IPS-11a (cell line): ENCODE results near the gene MGRN1.
A peak's percentile ranks its signal among the peaks of the same experiment; 100 is the strongest.

Source experiments
- H3K4me3 ChIP-seq: one replicate; pipeline ENCODE4 v1.5.1; 2013; ENCODE audit warnings: low read depth, low read length, control low read depth

The MGRN1 gene

DNA sequence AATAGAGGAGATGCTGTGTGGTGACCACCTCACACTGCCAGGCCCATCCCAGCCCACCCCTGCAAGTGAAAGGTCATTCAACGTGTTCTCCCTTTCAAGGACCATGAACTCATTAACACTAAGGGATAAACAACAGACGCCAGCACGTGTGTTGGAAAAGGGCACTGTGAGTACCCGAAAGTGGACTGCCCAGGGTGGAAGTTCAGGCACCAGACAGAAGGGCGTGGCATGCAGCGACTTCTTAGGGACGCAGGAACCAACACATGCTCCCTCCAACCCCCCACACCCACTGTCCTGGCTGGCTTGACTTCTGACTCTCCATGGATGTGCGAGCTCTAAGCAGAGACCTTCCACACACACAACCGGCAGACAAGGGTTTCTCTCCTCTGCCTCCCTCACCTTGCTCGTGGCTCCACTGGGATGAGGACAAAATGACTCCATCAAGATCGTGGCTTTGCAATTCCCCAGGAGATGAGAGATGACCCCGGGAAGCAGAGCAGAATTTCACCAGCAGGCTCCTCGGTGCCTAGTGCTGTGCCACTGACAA lies 20.9 kb upstream of the MGRN1 start:
- no peak overlapping the region for H3K4me3 ChIP-seq

DNA sequence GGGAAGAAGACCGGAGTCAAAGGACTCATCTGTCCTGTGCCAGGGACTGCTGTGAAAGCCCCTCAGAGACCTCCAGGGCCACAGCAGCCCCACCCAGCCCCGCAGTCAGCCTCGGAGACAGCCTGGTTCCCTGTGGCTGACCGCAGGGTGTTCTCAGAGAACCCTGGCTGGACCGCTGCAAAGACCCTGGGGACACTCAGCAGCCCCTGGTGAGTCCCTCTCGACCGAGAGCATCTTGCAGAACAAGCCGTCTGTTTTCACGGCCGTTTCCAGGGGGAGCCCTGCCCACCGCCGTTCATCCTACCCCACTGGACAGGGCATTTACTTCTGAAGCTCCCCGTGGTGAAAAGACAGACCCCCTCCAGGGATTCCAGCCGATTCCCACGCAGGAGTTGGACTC lies 20.2 kb upstream of the MGRN1 start:
- no peak overlapping the region for H3K4me3 ChIP-seq

DNA sequence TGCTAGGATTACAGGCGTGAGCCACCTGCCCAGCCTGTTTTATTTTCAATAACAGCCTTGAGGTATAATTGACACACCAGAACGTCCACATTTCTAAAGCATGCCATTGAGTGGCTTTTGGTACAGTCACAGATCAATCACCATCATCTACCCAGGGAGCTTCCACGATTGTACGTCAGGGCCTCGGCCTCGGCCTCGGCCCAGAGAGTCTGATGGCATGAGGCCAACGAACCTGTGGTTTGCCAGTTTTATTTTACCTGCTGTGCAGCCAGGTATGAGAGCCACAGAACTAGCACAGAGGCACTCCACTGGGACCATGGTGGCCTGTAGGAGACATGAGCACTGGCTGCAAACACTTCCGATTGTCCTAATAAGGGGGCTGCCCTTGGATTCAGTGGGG lies 18.3 kb upstream of the MGRN1 start:
- no peak overlapping the region for H3K4me3 ChIP-seq

DNA sequence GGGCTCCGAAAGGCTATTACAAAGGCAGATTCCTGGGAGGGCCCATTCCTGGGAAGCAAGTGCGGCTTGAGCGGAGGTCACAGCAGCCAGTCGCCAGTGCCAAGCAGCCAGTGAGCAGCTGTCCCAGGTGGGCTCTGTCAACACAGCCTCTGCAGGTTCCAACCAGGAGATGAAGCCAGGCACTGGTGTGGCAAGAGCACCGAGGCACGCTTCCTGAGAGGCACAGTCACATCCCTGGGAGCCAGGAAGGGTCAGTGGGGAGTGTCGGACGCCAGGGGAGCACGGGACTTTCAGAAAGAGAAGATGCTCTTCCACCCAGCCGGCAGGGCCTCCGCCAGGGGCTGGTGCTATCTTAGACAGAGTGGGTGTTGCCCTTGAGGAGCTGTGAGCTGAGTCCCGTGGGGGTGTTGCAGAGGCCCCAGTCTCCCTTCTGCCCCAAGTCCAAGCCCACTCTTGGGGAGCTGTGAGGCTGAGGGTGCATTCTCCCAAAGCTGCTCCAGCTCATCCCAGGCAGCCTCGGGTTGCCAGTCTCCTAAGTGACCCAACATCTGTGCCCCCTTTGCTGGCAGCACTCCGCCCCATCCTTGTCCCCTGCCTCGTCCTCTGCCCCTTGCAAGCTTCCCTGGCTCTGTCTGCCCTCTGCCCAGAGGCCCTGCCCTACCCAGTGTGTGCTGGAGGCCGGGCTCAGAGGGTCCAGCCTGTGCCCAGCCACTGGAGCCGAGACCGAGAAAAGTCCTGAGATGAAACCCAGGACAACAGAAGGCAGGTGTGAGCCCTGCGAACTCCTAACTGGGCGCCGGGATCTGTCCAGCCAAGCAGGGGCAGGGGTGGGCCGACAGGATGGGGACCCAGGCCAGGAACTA lies 16.6 kb upstream of the MGRN1 start:
- H3K4me3 ChIP-seq = no peak overlapping the region

DNA sequence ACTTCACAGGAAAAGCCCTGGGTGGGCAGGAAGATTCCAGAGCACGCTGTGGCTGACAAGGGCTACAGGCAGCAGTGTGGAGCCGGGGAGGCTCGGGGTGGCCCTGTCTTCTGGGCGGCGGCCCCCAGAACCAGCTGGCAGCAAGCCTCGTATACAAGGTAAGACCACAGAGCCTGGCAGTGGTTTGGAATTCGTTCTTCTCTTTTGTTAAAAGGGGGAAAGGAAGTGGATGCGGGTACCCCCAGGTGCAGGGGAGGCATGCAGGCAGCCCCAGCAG lies 16.0 kb upstream of the MGRN1 start:
- no peak overlapping the region for H3K4me3 ChIP-seq

DNA sequence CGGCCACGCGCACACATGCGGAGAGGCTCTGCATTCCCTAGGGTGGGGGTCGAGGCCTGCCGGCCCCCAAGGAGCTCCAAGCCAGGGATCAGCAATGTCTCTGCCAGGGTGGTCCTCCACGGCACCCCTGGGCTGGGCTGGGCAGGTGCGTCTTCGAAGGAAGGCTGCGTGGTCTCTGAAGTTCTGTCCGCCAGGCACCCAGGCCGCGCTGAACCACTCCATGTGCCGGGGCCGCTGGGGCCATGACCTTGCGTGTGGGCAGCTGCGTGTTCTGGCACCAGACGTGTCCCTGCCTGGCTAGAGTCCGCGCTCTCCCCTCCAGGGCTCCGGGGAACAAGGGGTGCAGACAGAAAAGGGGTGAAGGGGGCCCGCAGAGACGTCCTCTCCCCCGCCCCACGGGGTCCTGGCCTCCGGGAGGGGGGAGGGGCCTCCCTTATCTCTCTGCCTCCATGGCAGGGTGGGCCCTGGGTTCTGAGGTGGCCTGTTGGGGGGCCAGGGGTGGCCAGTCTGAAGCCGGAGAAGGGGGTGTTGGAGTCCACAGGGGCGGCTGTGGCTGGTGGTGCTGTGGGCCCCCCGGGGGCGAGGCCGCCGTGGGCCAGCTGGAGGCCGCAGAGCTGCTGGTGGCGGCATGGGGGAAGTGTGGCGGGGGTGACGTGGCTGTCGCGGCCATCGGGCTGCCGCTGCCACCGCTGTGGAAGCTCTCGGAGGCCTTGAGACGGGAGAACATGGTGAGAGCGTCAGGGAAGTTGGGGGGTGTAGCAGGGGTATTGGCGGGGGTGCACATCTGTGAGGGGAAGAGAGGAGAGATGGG lies 15.2 kb upstream of the MGRN1 start:
- no peak overlapping the region for H3K4me3 ChIP-seq

DNA sequence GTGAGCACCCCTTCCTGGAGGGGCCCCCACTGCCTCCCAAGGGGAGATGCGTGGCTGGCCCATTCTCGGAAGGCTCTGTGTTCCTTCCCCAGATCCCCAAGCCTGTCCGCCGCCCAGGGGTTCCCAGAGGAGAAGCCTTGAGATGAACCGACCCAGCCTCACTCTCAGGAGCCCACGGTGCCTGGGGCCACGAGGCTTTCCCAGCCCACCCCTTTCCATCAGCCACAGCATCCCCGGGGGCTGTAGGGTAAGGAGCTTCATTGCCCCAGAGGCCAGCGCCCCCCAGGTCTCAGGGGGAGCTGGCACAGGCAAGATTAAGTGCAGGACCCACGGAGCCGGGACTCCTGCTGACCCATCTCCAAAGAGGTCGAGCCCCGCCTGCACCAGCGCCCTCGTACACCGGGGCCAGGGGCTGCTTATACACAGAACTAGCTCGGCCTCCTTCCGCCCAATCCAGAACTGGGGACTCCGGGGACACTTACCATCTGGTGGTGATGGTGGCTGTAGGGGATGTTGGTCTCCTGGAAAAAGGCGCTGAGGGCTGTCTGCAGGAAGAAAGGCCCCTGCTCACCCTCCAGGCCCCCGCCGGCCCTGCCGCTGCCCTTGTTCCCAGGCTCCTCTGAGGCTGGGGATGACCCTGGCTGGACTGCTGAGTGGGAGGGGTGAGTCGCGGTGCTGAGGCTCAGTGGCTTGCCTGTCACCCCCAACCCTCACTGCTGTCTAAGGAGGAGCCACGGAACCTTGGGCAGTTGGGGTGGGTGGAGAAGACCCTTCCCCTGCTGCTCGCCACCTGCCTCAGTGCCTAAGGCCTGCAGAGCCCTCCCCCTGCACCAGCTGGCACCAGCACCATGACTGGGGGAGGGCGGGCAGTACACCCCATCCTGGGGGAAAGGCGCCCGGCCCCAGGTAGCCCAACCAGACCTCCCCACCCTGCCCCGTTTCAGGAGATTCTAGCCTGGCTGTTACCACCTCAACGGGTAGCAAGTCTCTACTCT lies 14.3 kb upstream of the MGRN1 start:
- no peak overlapping the region for H3K4me3 ChIP-seq

DNA sequence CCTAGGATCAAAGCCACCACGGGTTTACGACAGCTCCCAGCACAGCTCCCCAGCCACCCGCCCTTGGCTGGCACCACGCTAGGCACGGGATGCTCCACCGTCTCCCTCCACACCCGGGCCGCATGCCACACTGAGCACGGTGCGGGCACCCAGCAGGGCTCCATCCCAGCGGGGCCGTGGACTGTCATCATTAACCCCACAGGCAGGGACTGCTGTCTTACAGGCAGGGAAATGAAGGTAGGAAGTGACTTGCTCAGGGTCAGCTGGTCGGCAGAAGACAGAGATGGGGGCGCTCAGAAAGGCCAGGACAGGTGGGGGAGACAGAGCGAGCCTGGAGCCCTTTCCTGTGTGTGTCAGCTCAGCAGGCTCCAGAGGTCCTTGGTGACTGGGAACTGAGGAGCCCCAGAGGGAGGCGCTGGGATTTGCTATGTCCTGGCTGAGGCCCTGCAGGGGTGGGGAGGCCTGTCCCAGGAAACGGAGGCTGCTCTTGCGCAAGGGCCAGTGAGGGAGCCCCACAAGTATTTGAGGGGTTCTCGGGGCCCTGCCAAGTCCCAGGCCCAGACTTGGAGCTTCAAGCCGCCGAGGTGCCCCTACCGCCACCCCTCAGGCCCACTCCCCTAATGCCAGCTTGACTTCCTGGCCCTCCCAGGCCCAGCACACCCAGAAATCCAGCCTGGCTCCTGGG lies 13.1 kb upstream of the MGRN1 start:
- no peak overlapping the region for H3K4me3 ChIP-seq

DNA sequence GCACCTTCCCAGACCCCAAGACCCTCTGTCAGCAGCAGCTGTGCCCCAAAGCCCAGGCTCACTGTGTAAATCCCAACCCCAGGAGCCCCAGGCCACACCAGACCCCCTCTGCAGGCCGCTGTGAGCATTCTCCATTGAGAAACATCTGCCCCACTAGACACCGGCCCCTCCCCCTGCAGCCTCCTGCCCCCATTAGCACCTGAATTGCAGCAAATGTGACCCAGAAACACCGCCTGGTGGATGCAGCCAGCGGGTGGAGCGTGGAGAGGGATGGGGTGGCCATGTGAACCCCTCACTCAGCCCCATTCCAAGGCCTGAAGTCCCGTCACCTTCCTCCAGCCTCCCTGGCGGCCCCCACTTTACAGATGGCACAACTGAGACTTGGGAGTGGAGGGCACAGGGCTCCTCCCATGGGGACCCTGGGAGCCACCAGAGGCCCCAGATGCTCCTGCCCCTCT lies 12.1 kb upstream of the MGRN1 start:
- no peak overlapping the region for H3K4me3 ChIP-seq

DNA sequence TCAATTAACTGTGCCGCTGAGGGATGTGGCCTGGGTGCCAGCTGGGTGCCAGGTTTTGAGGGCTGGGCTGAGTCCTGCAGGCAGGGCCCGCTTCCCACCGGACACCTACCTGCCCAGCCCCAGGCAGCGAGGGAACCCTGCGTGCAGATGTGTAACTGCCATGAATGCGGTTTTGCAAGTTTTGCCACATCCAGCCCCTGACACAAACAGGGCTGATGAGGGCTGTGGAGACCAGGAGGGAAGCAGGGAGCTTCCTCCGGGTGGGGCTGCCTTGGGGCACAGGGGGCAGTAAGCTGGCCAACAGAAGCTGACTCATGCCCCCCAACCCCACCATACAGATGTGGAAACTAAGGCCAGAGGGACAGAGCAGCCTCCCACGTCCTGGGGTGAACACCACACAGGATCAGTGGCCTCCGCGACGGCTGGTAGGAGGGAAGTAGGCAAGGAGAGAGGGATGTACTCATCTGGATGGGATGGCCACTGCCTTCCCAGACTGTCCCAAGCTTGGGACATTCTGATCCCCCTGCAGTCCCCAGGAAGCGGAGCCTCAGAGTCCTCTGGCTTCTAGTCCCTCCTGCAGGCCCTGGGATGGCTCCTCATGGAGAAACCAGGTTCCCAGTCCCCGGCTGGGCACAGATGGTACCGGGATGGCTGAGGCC lies 11.5 kb upstream of the MGRN1 start:
- H3K4me3 ChIP-seq = peak overlapping the region; percentile 91

DNA sequence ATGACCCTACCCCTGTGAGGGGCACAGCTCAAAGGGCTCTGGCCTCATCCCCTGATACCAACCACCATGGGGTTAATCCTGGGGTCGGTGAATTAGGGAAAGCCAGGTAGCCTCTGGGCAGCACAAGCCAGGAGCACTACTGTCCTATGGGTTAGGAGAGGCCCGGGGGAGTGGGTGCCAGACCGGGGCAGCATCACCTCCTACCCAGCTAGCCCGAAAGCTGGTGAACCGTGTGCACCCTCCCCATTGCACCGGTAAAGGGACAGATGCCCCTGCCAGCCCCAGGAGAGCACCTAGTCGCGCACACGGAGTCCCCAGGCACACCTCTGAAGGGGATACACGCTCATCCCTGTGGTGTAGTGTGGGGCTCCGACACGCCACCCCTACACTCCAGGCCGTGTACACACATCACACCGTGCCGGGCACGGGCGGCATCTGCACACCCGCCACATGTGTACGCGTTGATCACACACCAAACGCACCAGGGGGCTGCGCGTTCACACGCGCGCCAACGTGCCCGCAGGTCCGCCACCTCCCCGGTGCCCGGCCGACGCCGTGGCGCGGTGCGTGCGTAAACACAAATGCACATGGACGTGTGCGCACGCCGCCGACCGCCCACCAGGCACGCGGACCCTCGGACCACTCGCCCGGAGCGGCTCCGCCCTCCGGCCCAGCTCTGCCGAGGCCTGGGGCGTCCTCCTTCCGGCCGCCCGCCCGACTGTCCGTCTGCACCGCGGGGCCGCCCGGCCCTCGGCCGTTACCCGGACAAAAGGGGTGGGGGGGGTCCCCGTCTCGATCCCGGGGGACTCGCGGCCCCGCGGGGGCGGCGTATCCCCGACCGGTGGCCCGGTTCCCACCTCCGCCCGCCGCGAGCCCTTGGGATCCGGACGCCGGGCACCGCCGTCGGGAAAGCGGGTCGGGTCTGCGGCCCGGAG lies 10.7 kb upstream of the MGRN1 start:
- peak overlapping the region; percentile 91 for H3K4me3 ChIP-seq

DNA sequence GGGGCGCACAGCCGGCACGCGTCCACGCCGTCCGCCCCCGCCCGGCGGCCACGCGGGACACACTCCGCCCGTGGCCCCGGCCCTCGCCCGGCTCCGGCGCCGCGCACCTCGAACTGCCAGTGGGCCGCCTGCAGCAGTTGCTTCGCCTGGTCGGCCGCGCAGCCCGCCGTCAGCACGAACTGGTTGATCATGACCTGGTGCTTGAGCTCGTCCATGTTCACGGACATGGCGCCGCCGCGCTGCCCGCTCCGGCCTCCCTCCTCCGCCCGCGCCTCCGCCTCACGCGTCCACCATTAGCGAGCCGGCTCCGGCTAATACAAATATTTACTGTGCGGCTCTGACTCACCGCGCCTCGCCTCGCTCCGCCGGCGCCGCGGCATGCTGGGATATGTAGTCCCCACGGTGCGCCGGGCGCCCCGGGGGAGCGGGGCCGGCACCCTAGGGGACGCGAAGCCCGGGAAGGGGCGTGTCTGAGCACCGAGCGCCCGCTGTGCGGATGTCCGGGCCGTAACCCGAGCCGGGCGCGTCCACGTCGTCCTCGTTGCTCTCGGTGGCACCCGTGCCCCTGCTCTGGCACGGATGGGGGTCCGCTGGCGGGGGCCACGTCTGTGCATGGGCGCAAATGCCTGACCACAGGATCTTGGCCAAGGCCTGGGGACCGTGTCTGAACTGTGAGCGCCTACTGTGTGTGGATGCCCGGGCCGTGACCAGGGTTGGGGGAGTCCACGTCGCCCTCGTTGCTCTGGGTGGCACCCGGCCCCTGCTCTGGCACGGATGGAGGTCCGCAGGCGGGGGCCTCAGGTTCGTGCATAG lies 9.8 kb upstream of the MGRN1 start, which contains the start of gene UBALD1:
TSS of gene UBALD1 (minus strand) at position 318 of the 813 bp plus-strand sequence. CDS start at position 227, 91 bp downstream.
- H3K4me3 ChIP-seq = peak within 1 kb of the TSS; percentile 91

DNA sequence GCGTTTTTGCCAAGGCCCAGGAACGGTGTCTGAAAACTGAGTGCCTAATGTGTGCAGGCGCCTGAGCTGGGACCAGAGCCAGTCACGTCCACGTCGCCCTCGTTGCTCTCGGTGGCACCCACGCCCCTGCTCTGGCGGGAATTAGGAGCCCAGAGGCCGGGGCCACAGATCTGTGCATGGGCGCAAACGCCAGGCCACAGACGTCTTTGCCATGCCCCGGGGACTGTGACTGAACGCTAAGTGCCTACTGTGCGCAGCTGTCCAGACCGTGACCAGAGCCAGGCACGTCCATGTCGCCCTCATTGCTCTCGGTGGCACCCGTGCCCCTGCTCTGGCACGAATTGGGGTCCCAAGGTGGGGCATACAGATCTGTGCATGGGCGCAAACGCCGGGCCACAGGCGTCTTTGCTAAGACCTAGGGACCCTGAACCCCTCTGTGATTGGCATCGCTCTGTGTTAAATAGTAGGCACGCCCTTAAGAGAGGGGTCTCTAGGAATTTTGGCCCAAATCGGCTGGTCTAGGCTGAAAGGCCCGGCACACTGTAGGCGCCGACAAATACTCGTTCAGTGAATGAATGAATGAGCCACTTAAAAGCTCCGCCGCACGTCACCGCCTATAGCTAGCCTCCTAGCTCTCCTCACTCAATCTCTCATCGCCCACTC lies 9.1 kb upstream of the MGRN1 start:
- H3K4me3 ChIP-seq = peak overlapping the region; percentile 91

DNA sequence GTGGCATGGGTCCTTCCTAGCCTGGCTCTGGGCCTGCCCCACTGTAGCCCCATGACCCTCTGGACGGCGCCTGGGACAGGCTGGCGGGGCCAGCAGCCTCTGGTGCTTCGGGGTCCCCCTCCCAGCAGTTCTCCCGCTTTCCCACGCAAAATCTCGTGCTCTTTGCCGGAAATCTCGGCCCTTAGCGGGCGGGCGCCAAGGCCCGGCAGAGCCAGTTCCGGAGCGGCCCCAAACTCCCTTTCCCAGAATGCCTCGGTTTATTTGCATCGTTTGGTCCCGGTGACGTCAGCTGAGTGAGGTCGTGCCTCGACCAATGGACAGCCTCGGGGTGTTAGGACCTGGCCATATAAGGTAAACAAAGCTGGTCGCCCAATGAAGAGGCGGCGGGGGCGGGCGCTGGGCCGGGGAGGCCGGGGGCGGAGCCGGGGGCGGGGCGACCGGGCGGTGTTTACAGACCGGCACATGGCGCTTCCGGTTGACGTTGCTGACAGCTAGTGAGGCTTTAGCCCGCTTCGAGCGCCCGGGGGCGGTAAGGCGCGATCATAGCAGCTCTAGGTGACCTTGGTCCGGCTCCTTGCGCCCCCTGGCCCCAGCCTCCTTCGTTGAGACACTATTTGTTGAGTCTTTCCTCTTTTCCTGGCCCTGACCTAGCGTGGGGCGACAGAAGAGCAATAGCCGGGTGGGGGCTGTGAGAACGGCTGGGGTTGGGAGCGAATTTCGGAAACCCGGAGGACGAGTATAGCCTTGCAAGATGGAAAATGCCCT lies 8.4 kb upstream of the MGRN1 start:
- H3K4me3 ChIP-seq = peak overlapping the region; percentile 13

DNA sequence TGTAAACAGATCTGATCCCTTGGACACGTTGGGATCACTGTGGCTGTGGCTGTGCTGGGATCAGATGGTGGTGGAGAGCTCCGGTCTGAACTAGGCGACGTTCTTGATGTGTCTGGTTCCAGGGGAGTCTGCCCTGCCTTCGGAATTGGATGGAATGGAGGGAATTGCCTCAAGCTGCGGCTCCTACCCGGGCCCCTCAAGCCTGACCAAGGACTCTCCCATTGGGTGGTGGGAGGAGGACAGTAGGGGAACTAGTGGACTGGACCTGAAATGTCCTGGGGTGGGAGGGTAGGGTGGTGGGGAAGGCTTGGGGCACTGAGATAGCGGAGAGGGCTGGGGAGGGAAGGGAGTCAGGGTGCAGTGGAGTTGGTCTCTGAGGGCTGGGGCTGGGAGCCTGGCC lies 6.7 kb upstream of the MGRN1 start:
- no peak overlapping the region for H3K4me3 ChIP-seq

DNA sequence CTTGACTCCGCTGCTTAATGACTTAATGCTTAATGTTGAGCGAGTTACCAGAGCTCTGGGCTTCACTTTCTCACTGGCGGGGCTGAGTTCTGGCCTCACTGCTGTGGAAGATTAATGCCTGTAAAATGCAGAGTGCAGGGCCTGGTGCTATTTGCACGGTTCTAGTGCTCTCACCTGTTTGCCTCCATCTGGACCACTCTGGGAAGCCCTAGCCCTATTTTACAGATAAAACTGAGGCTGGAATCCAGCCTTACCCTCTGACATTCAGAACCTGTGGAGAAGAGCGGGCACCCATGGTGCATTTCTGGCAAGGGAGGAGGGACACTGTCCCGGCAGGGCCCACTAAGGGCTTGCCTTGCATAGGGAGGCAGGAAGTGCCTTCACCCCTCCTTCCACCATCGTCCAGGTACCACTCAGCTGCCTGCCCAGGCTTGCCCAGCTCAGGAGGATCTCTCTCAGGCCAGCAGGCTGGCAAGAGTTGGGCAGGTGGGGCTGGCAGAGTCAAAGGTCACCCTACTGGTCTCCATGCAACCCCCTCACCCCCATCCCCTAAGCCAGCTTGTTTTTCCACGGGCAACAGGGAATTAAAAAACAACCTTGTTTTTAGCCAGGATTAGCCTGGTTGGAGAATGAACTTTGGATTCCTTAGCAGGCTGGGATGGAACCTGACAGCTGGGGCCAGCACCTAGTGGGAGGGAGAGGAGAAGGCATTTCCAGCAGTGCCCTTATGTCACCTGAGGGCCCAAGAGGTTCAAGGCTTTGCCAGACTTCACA lies 5.8 kb upstream of the MGRN1 start:
- no peak overlapping the region for H3K4me3 ChIP-seq
